Activated CD4-positive, alpha-beta memory T cell treated with anti-CD3 and anti-CD28 coated beads, Interleukin-2, amount 10 ng/mL, durations not matched to agents 7 days and 5 days (primary cell): Measurements from ENCODE around the gene ZNF385B. TPM values are rescaled to one million over a fixed set of nuclear protein-coding genes. Genes with fewer than 3 reads are reported as not detected.

Experiments
- CTCF ChIA-PET: fragments of 350-600 bp; sonication (Branson Sonifier 250); formaldehyde crosslinking; loops from one replicate; lab custom pipeline; 2021; ENCODE audit warnings: antibody characterized with exemption, inconsistent platforms; lab: Charles Lee
- POLR2A ChIA-PET: fragments of 350-600 bp; sonication (Branson Sonifier 250); formaldehyde crosslinking; loops from one replicate; lab custom pipeline; 2021; ENCODE audit warnings: antibody characterized with exemption; lab: Charles Lee
- DNase-seq: peaks from one replicate; pipeline ENCODE4 v3.0.0-alpha.2; 2020
- H3K27ac Mint-ChIP-seq: one replicate; pipeline ENCODE4 v1.8.0; 2021; ENCODE audit warnings: mild to moderate bottlenecking, mixed read lengths
- H3K27me3 Mint-ChIP-seq: one replicate; pipeline ENCODE4 v1.8.0; 2021; ENCODE audit warnings: mixed read lengths
- H3K36me3 Mint-ChIP-seq: one replicate; pipeline ENCODE4 v1.8.0; 2021; ENCODE audit warnings: low read depth, mixed read lengths
- H3K4me1 Mint-ChIP-seq: one replicate; pipeline ENCODE4 v1.8.0; 2021; ENCODE audit warnings: mixed read lengths
- H3K4me3 Mint-ChIP-seq: one replicate; pipeline ENCODE4 v1.8.0; 2021; ENCODE audit warnings: mild to moderate bottlenecking, mixed read lengths
- H3K9me3 Mint-ChIP-seq: one replicate; pipeline ENCODE4 v1.8.0; 2021; ENCODE audit warnings: mixed read lengths
- total RNA-seq, 2 experiments: library from RNA; stranded (reverse); gene quantifications; one replicate each; pipeline ENCODE4 v1.2.3, GENCODE V29; 2021

The ZNF385B gene
- total RNA-seq, 2 experiments from 2014 or later, result not detected

DNA sequence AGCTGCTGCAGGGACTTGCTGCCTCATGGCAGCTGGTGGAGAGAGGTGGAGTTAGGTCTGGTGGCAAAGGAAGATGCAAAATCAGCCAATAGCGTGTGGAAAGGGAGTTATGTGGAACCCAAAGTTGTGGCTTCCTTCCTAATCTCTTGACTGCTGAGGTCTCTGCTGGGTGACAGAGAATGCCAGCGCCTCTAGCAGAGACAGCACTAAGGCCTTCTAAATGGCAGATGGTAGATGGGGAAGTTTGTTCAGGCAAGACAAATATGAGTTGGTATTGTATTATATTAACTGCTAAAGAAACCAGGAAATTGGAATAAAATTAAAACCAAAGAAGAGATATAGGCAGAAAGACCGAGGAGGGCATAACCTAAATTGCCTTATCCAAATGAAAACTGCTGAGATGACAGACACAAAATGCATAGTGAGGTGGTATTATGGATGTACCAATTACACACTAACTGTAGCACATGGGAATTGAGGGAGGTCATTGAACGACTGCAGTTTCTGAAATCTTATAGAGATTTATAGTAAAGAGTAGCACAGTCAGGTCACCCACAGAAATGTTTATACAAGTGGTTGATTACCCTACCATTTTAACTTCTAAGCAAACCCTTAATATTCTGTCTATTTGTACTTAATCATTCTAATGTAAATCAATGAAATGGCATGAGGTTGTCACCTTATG lies 350.2 kb downstream of the ZNF385B start:
- Mint-ChIP-seq H3K9me3 (no peaks in the 10 kb centered on the region), H3K27ac (no peak overlapping the region), H3K4me3 (no peak overlapping the region), H3K27me3 (no peaks in the 10 kb centered on the region), H3K4me1 (no peaks in the 10 kb centered on the region), H3K36me3 (no peaks in the 10 kb centered on the region)
- ChIA-PET POLR2A (no interaction called here), CTCF (no interaction called here)
- no peak for DNase-seq

GRCh38 chr2:179495315-179495714 lies 366.1 kb downstream of the ZNF385B start:
- CTCF ChIA-PET, result no interaction called here
- POLR2A ChIA-PET, result no interaction called here
- Mint-ChIP-seq H3K27ac (no peak overlapping the region), H3K36me3 (no peaks in the 10 kb centered on the region), H3K4me3 (no peak overlapping the region), H3K9me3 (no peaks in the 10 kb centered on the region), H3K4me1 (no peaks in the 10 kb centered on the region), H3K27me3 (no peaks in the 10 kb centered on the region)
- DNase-seq, result no peak

DNA sequence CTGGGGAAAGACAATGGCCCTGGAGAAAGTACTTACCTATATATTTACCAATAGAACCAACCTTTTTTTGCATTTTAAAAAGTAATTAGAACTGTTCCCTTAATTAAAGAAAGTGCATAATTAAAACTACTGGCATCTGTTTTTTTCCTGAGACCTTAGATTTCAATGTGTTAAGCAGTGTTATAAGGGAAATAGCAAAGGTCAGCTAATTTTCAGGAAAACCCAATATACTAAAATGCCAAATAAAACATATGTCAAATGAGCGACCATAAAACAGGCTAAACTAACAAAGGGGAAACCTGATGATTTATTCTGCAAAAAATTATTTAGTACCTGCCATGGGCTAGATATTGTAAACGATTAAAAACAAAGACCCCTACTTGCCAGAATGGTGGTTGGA lies 372.8 kb downstream of the ZNF385B start:
- Mint-ChIP-seq H3K4me3 (no peak overlapping the region), H3K36me3 (no peaks in the 10 kb centered on the region), H3K27me3 (no peaks in the 10 kb centered on the region), H3K27ac (no peak overlapping the region), H3K4me1 (no peaks in the 10 kb centered on the region), H3K9me3 (no peaks in the 10 kb centered on the region)
- DNase-seq, result no peak
- POLR2A ChIA-PET, result no interaction called here
- CTCF ChIA-PET, result no interaction called here

GRCh38 chr2:179487010-179487731 lies 374.2 kb downstream of the ZNF385B start:
- Mint-ChIP-seq H3K9me3 (no peaks in the 10 kb centered on the region), H3K4me1 (no peaks in the 10 kb centered on the region), H3K27me3 (no peaks in the 10 kb centered on the region), H3K4me3 (no peak overlapping the region), H3K27ac (no peak overlapping the region), H3K36me3 (no peaks in the 10 kb centered on the region)
- no peak for DNase-seq
- CTCF ChIA-PET, result no interaction called here
- POLR2A ChIA-PET, result no interaction called here

DNA sequence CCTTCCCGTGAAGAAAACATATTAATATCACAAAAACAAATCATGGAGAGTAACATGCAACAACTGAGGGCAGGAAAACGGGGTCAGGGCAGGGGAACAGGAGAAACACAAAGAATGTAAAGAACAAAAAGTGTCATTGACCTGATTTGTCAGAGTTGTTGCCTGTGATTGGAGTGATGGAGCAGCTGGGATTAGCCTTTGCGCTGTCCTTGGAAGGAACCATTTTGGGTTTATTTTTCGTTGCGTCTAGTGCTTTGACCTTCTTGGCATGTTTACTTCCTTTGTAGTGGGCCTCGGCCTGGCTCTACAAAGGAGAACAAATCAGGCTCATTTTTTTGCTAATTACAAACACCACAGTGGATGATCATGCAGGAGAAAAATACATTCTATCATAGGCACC lies 378.3 kb downstream of the ZNF385B start:
- no peaks in the 10 kb centered on the region for H3K9me3 Mint-ChIP-seq
- CTCF ChIA-PET, result no interaction called here
- no peaks in the 10 kb centered on the region for H3K27me3 Mint-ChIP-seq
- no peak overlapping the region for H3K27ac Mint-ChIP-seq
- H3K4me1 Mint-ChIP-seq, result no peaks in the 10 kb centered on the region
- H3K4me3 Mint-ChIP-seq, result no peak overlapping the region
- POLR2A ChIA-PET, result no interaction called here
- no peaks in the 10 kb centered on the region for H3K36me3 Mint-ChIP-seq
- no peak for DNase-seq

GRCh38 chr2:179479947-179480346 lies 381.5 kb downstream of the ZNF385B start:
- H3K4me3 Mint-ChIP-seq, result no peak overlapping the region
- H3K9me3 Mint-ChIP-seq, result no peaks in the 10 kb centered on the region
- no peak overlapping the region for H3K27ac Mint-ChIP-seq
- POLR2A ChIA-PET, result no interaction called here
- no peak for DNase-seq
- H3K4me1 Mint-ChIP-seq, result no peaks in the 10 kb centered on the region
- H3K27me3 Mint-ChIP-seq, result no peaks in the 10 kb centered on the region
- CTCF ChIA-PET, result no interaction called here
- H3K36me3 Mint-ChIP-seq, result no peaks in the 10 kb centered on the region

DNA sequence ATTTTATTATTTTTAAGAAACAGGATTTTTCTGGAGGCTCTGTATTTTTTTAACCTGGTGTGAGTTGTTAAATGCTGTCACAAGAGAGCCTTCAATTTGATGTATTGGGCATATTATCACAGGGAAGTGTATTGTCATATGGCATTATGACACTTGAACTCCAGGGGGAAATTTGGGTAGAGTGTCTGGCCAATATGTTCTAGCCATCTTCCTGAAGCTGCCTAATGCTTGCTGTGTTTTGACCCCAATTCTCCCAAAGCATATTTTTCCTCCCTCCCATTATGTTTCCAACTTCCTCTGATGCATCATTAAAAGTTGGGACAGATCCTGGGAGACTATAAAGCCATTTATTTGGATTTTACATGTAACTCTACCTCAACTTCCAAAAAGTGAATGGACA lies 382.6 kb downstream of the ZNF385B start:
- H3K4me3 Mint-ChIP-seq, result no peak overlapping the region
- no peaks in the 10 kb centered on the region for H3K36me3 Mint-ChIP-seq
- no peaks in the 10 kb centered on the region for H3K9me3 Mint-ChIP-seq
- CTCF ChIA-PET, result no interaction called here
- no peak for DNase-seq
- H3K4me1 Mint-ChIP-seq, result no peaks in the 10 kb centered on the region
- H3K27me3 Mint-ChIP-seq, result no peaks in the 10 kb centered on the region
- H3K27ac Mint-ChIP-seq, result no peak overlapping the region
- POLR2A ChIA-PET, result no interaction called here

- no peaks in the 10 kb centered on the region for H3K36me3 Mint-ChIP-seq
- no peak overlapping the region for H3K27ac Mint-ChIP-seq
- H3K4me3 Mint-ChIP-seq, result no peak overlapping the region
- ChIA-PET POLR2A (no interaction called here), CTCF (no interaction called here)
- H3K27me3 Mint-ChIP-seq, result no peaks in the 10 kb centered on the region
- DNase-seq, result no peak
- H3K9me3 Mint-ChIP-seq, result no peaks in the 10 kb centered on the region
- no peaks in the 10 kb centered on the region for H3K4me1 Mint-ChIP-seq
Measured at GRCh38 chr2:179470992-179471391, 390.4 kb downstream of the ZNF385B start.

DNA sequence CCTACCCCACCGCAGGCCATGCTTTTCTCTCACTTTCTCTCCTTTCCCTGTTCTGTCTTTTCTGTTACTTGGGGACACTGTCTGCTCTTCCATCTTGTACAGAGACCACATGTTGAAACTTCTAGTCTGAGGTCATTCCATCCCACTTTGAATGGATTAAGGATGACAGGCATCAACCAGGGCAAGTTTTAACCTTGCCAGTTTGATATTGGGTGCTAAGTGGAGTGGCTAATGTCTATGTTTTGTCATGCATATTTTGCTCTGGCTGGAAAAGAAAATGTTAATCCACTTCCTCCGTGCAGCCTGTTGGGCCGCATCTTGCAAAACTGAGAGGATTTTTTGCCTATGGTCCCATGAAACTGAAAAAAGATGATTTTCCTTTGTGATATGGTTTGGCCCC lies 391.3 kb downstream of the ZNF385B start:
- Mint-ChIP-seq H3K9me3 (no peaks in the 10 kb centered on the region), H3K4me3 (no peak overlapping the region), H3K4me1 (no peaks in the 10 kb centered on the region), H3K27ac (no peak overlapping the region), H3K36me3 (no peaks in the 10 kb centered on the region), H3K27me3 (no peaks in the 10 kb centered on the region)
- ChIA-PET POLR2A (no interaction called here), CTCF (no interaction called here)
- no peak for DNase-seq

- Mint-ChIP-seq H3K9me3 (no peaks in the 10 kb centered on the region), H3K4me3 (no peak overlapping the region), H3K36me3 (no peaks in the 10 kb centered on the region), H3K27ac (no peak overlapping the region), H3K27me3 (no peaks in the 10 kb centered on the region), H3K4me1 (no peaks in the 10 kb centered on the region)
- POLR2A ChIA-PET, result no interaction called here
- CTCF ChIA-PET, result interaction anchor here (1.1 kb wide), 1 partner anchor 29 kb away, joined by 3 read pairs; no protein-coding TSS in a partner anchor
- DNase-seq, result no peak
Measured at GRCh38 chr2:179467960-179468359, 393.5 kb downstream of the ZNF385B start.

- CTCF ChIA-PET, result no interaction called here
- no peak for DNase-seq
- Mint-ChIP-seq H3K27ac (no peak overlapping the region), H3K9me3 (no peaks in the 10 kb centered on the region), H3K4me1 (no peaks in the 10 kb centered on the region), H3K4me3 (no peak overlapping the region), H3K36me3 (no peaks in the 10 kb centered on the region), H3K27me3 (no peaks in the 10 kb centered on the region)
- POLR2A ChIA-PET, result no interaction called here
Measured at GRCh38 chr2:179467111-179467510, 394.3 kb downstream of the ZNF385B start.

DNA sequence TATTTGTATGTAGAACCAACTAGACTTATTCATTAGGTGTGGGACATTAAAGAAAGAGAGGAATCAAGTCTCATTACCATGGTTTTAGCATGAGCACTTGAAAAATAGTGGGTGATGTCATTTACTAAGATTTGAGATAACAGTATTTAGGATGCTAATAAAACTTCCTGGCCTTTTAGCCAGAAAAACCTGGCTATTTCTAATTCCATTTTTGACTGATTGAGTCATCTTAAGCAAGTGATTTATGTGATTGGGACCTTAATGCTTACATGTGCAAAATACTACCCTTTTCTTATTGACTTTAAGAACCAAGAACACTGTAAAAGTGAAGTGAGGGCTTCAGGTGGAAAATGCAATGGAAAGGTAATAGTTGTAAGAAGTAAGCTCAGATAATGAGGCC lies 400.0 kb downstream of the ZNF385B start:
- no peak overlapping the region for H3K4me3 Mint-ChIP-seq
- ChIA-PET CTCF (no interaction called here), POLR2A (no interaction called here)
- H3K27me3 Mint-ChIP-seq, result no peaks in the 10 kb centered on the region
- no peaks in the 10 kb centered on the region for H3K36me3 Mint-ChIP-seq
- H3K27ac Mint-ChIP-seq, result no peak overlapping the region
- no peaks in the 10 kb centered on the region for H3K9me3 Mint-ChIP-seq
- no peaks in the 10 kb centered on the region for H3K4me1 Mint-ChIP-seq
- no peak for DNase-seq

DNA sequence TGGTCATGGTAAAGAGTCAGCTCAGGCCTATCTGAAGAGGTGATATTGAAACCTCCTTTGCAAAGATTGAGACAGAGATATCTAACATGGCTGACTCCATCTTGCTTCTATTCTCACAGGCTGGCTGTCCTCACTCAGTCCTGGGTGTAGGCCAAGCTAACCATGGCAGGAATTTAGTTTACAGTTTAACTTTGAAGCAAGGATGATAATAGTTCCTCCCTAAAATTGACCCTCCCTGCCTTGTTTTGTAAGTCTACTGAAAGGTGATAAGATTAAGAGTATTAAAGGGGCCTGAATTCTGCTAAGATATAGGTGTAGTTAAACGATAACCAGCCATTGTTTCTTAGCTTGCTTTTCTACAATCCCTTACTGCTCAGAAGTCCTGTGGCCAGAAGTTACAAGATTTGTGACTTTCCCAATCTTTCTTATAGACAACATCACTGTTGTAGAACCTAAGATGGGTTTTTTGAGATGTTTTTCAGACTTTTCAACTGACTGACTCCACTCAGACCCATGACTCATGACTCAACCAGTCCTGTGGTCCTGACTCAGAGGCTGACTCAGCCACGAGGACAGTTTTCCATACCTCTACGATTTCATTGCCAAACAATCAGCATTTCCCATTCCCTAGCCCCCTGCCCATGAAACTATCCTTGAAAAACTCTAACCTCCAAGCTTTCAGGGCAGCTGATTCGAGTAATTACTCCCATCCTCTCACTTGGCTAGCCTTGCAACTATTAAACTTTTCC lies 401.1 kb downstream of the ZNF385B start:
- H3K4me3 Mint-ChIP-seq, result no peak overlapping the region
- ChIA-PET CTCF (no interaction called here), POLR2A (no interaction called here)
- no peaks in the 10 kb centered on the region for H3K9me3 Mint-ChIP-seq
- H3K27ac Mint-ChIP-seq, result no peak overlapping the region
- DNase-seq, result no peak
- no peaks in the 10 kb centered on the region for H3K4me1 Mint-ChIP-seq
- H3K36me3 Mint-ChIP-seq, result no peaks in the 10 kb centered on the region
- no peaks in the 10 kb centered on the region for H3K27me3 Mint-ChIP-seq
